K562 (cell line): ENCODE measurements around the gene CCDC88C. TPM values are rescaled to one million over a fixed set of nuclear protein-coding genes. Genes with fewer than 3 reads are reported as not detected.

Source experiments
- ATAC-seq: fragments of 200-7000 bp; cut with Tn5 transposase; 3 replicates; pipeline ENCODE4 v1.9.1; 2020; ENCODE audit warnings: moderate library complexity
- BruUV-seq: library from RNA; stranded (reverse); fragments of 400-500 nt; replicated peaks from 2 replicates; lab custom pipeline; 2021; lab: Mats Ljungman, UMichigan
- CTCF ChIA-PET: fragments of 300-600 bp; formaldehyde crosslinking; extraction: SDS; loops from one replicate; lab custom pipeline; 2021; ENCODE audit warnings: low intra/inter-chr PET ratio; lab: Yijun Ruan, JAX
- POLR2A ChIA-PET: fragments of 300-600, 350-650 bp; sonication (Branson Sonifier 250); formaldehyde crosslinking; extraction: SDS; loops from one replicate; lab custom pipeline; 2021; ENCODE audit warnings: antibody characterized with exemption, inconsistent platforms; lab: Yijun Ruan, JAX
- DNase-seq, 4 experiments: peaks; one replicate each; pipeline versions ENCODE4 v3.0.0 to v3.0.0-alpha.2; 2011 to 2018; ENCODE audit warnings: low spot score in 3 of 4, mixed read lengths in 3 of 4; ENCODE audit errors: extremely low read depth in 1 of 4
- FAIRE-seq: peaks from 2 replicates; lab custom pipeline; 2011; peaks lifted over from hg19 to GRCh38; lab: Jason Lieb, UNC
- H2AFZ ChIP-seq: 2 replicates; pipeline ENCODE4 v1.6.0; 2011; ENCODE audit warnings: low read depth, low read length, control low read depth, inconsistent platforms
- H3K27ac ChIP-seq: fragments of 200-600 bp; 3 replicates; pipeline ENCODE4 v1.8.0; 2011; ENCODE audit warnings: low read depth, mild to moderate bottlenecking, control low read depth, inconsistent platforms, low read length, moderate library complexity, mixed read lengths; ENCODE audit errors: extremely low read depth
- H3K27me3 ChIP-seq, 2 experiments: fragments of 300-600 bp in 1 of 2; 2 replicates in 1 of 2; 3 replicates in 1 of 2; pipeline versions ENCODE4 v1.6.0 to v1.8.0; 2011; ENCODE audit warnings: inconsistent platforms in 2 of 2, low read length in 2 of 2, mild to moderate bottlenecking in 1 of 2, mixed read lengths in 1 of 2, moderate library complexity in 1 of 2; ENCODE audit not compliant: control insufficient read depth in 2 of 2, insufficient read depth in 2 of 2
- H3K36me3 ChIP-seq: fragments of 300-600 bp; 3 replicates; pipeline ENCODE4 v1.8.0; 2011; ENCODE audit warnings: mild to moderate bottlenecking, low read length, inconsistent platforms; ENCODE audit not compliant: control insufficient read depth, insufficient read depth
- H3K4me1 ChIP-seq, 2 experiments: fragments of 200-600 bp in 1 of 2; replicated peaks in 1 of 2; 2 replicates in 1 of 2; 3 replicates in 1 of 2; pipeline versions ENCODE4 v1.5.1 to v1.8.0; 2011; ENCODE audit warnings: inconsistent platforms in 2 of 2, low read length in 2 of 2, mild to moderate bottlenecking in 1 of 2, mixed read lengths in 1 of 2, moderate library complexity in 1 of 2; ENCODE audit not compliant: control insufficient read depth in 2 of 2, insufficient read depth in 2 of 2
- H3K4me2 ChIP-seq: 2 replicates; pipeline ENCODE4 v1.6.1; 2011; ENCODE audit warnings: low read length, control low read depth, inconsistent platforms, mixed read lengths; ENCODE audit not compliant: insufficient read depth
- H3K4me3 ChIP-seq: fragments of 200-600 bp; sonication (generic), shearing (Covaris generic); 2 replicates; pipeline ENCODE4 v1.5.1; 2016; ENCODE audit warnings: control low read depth, inconsistent platforms
- H3K79me2 ChIP-seq: fragments of 200-600 bp; 3 replicates; pipeline ENCODE4 v1.8.0; 2011; ENCODE audit warnings: low read length, inconsistent platforms; ENCODE audit not compliant: control insufficient read depth, insufficient read depth
- H3K9ac ChIP-seq, 2 experiments: 2 replicates each; pipeline versions ENCODE4 v1.6.0 to v1.6.1; 2011; ENCODE audit warnings: low read depth in 2 of 2, low read length in 2 of 2, control low read depth in 1 of 2, inconsistent platforms in 1 of 2, mild to moderate bottlenecking in 1 of 2, mixed read lengths in 1 of 2; ENCODE audit not compliant: insufficient read depth in 1 of 2
- H3K9me1 ChIP-seq: one replicate; pipeline ENCODE4 v1.6.0; 2011; ENCODE audit warnings: inconsistent platforms, mild to moderate bottlenecking, low read length, moderate library complexity; ENCODE audit not compliant: control insufficient read depth, insufficient read depth
- H3K9me3 ChIP-seq: replicated peaks from 2 replicates; pipeline ENCODE4 v1.5.1; 2011; ENCODE audit warnings: low read depth, low read length, inconsistent platforms; ENCODE audit not compliant: control insufficient read depth, insufficient read depth
- H4K20me1 ChIP-seq: replicated peaks from 2 replicates; pipeline ENCODE4 v1.6.1; 2011; ENCODE audit warnings: low read length, inconsistent platforms, mixed read lengths; ENCODE audit not compliant: control insufficient read depth, insufficient read depth
- CTBP1 ChIP-seq: fragments of 450-650 bp; IDR thresholded peaks from 2 replicates; pipeline ENCODE4 v1.6.1; 2016; ENCODE audit warnings: borderline replicate concordance
- ETS2 ChIP-seq: IDR thresholded peaks from 2 replicates; pipeline ENCODE4 v1.6.1; 2016; ENCODE audit warnings: borderline replicate concordance, missing genetic modification characterization, mild to moderate bottlenecking, moderate library complexity, missing compliant biosample characterization; ENCODE audit not compliant: poor library complexity, severe bottlenecking
- MCM3 ChIP-seq: fragments of 450-650 bp; IDR thresholded peaks from 2 replicates; pipeline ENCODE4 v1.6.1; 2016
- POLR2H ChIP-seq: IDR thresholded peaks from 2 replicates; pipeline ENCODE4 v1.6.1; 2016; ENCODE audit warnings: missing genetic modification characterization, low read depth, mild to moderate bottlenecking, control low read depth, missing compliant biosample characterization, moderate library complexity
- SMAD1 ChIP-seq: fragments of 150-350 bp; IDR thresholded peaks from 2 replicates; pipeline ENCODE4 v1.6.1; 2014; ENCODE audit warnings: low read length, low read depth; ENCODE audit not compliant: partially characterized antibody
- SREBF2 ChIP-seq: sonication (generic); formaldehyde crosslinking; IDR thresholded peaks from 2 replicates; pipeline ENCODE4 v1.4.0; 2020; ENCODE audit warnings: mild to moderate bottlenecking, missing genetic modification reagents
- ZNF551 ChIP-seq: fragments of 250-450 bp; sonication (Bioruptor Pico); IDR thresholded peaks from 2 replicates; pipeline ENCODE4 v1.5.0; 2021; ENCODE audit warnings: mild to moderate bottlenecking, moderate library complexity
- WGBS: fragments of 100-300 bp; shearing (Covaris generic); methylation state at CpG from one replicate; pipeline ENCODE4 v1.1.6; 2016; ENCODE audit warnings: low coverage, mixed read lengths; ENCODE audit not compliant: insufficient coverage; ENCODE audit errors: missing lambda C conversion rate; 5-methylcytosine and 5-hydroxymethylcytosine counted together
- in situ Hi-C: fragments of 300-500 bp; cut with MboI; formaldehyde crosslinking; loops from 4 replicates; pipeline ENCODE4 v1.15.0; 2018; ENCODE audit warnings: inconsistent platforms, mixed read lengths
- intact Hi-C: fragments of 100-400 bp; cut with micrococcal nuclease; formaldehyde crosslinking; loops from 2 replicates; pipeline ENCODE4 v1.14.2; 2022
- polyA plus RNA-seq, 8 experiments: library from polyadenylated mRNA; depleted of rRNA in 4 of 8; stranded (reverse) in 5 of 8; unstranded in 3 of 8; fragments of >200 nt; fragmentation: Nextera tagmentation in 2 of 8; fragmentation: Illumina TruSeq in 1 of 8; extraction: Ambion mirVana in 2 of 8; extraction: Trizol in 1 of 8; gene quantifications; 2 replicates each; pipeline versions ENCODE4 v1.2.1 to v1.2.3, GENCODE V29; 2011 to 2014; ENCODE audit warnings: inconsistent platforms in 1 of 8, missing spikeins in 1 of 8
- total RNA-seq, 7 experiments: library from RNA; depleted of rRNA in 6 of 7; stranded (reverse); fragments of >200 nt in 6 of 7; fragmentation: Illumina TruSeq in 2 of 7; extraction: Trizol in 2 of 7; gene quantifications; 2 replicates each; pipeline versions ENCODE4 v1.2.1 to v1.2.3, GENCODE V29; 2011 to 2021; ENCODE audit warnings: low replicate concordance in 1 of 7
- TF ChIP-seq, protein P1 (sequence below), 3 experiments: fragments of 200-800 bp in 1 of 3; fragments of 250-450 bp in 1 of 3; fragments of 450-650 bp in 1 of 3; sonication (Bioruptor Pico) in 1 of 3; sonication (Bioruptor generic) in 1 of 3; formaldehyde crosslinking in 1 of 3; IDR thresholded peaks; 2 replicates each; pipeline versions ENCODE4 v1.6.1 to v1.8.0; 2016 to 2022; ENCODE audit warnings: mild to moderate bottlenecking in 2 of 3, missing genetic modification characterization in 2 of 3, missing compliant biosample characterization in 1 of 3, moderate library complexity in 1 of 3

Gene CCDC88C
- total and polyA plus RNA-seq, 9 of the 15 experiments (the other 6 are each of a cell fraction or from before 2014, with no cell fraction given) = 0.62 to 22.5 (median 10.7) TPM

DNA sequence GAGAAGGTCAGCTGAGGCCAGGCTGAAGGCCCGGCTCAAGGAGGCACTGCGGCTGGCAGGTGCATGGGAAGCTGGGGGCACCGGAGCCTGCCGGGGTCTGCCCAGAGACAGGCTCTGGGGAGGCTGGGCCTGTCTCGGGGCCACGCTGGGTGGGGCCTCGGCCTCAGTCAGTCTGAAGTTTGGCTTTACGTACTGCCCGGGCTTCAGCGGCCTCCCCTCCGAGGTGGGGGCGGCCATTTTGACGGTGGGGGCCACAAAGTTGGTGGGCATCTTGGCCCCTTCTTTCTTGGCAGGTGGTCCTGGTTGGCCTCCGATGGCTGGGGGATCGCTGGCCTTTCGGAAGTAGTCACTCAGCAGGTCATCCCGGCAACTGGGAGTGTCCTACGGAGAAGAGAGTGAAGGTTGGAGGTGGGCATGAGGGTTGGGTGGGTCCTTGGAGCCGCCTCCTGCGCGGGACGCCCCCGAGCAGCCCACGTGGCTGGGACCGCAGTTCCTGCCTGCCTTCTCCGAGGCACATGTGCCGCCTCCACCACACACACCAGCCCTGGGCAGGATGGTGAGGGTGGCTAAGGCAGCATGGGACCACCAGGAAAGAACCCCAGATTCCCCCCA is 144.2 kb downstream of the CCDC88C start:
- peaks cover 12 to 16% of the 10 kb centered on the region in 2 experiments for H3K4me1 ChIP-seq
- no peaks in the 10 kb centered on the region for H3K79me2 ChIP-seq
- no peaks in the 10 kb centered on the region for H3K9me3 ChIP-seq
- no peak overlapping the region for H3K9ac ChIP-seq
- WGBS = 98% methylated on average over 11 of the region's 27 CpGs
- DNase-seq (no peak), ATAC-seq (no peak), FAIRE-seq (no peak)
- ChIA-PET CTCF (no interaction called here), POLR2A (no interaction called here)
- H2AFZ ChIP-seq = no peak overlapping the region
- BruUV-seq = no TSS peak
- no peak for TF ChIP-seq POLR2H (tag)
- TF ChIP-seq SMAD1 = no peak
- TF ChIP-seq, protein P1, sequence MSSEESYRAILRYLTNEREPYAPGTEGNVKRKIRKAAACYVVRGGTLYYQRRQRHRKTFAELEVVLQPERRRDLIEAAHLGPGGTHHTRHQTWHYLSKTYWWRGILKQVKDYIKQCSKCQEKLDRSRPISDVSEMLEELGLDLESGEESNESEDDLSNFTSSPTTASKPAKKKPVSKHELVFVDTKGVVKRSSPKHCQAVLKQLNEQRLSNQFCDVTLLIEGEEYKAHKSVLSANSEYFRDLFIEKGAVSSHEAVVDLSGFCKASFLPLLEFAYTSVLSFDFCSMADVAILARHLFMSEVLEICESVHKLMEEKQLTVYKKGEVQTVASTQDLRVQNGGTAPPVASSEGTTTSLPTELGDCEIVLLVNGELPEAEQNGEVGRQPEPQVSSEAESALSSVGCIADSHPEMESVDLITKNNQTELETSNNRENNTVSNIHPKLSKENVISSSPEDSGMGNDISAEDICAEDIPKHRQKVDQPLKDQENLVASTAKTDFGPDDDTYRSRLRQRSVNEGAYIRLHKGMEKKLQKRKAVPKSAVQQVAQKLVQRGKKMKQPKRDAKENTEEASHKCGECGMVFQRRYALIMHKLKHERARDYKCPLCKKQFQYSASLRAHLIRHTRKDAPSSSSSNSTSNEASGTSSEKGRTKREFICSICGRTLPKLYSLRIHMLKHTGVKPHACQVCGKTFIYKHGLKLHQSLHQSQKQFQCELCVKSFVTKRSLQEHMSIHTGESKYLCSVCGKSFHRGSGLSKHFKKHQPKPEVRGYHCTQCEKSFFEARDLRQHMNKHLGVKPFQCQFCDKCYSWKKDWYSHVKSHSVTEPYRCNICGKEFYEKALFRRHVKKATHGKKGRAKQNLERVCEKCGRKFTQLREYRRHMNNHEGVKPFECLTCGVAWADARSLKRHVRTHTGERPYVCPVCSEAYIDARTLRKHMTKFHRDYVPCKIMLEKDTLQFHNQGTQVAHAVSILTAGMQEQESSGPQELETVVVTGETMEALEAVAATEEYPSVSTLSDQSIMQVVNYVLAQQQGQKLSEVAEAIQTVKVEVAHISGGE (CRISPR knock-in tag; IDR thresholded peaks at IDR 0.05) = no peak
- no peak for TF ChIP-seq ETS2
- TF ChIP-seq CTBP1 = no peak
- TF ChIP-seq MCM3 = no peak
- TF ChIP-seq SREBF2 (CRISPR knock-in tag) = no peak
- TF ChIP-seq ZNF551 (CRISPR knock-in tag) = no peak
- intact Hi-C loops (no loop called here), in situ Hi-C loops (no loop called here)
- H3K27ac ChIP-seq = no peak overlapping the region
- no peaks in the 10 kb centered on the region for H3K27me3 ChIP-seq
- H4K20me1 ChIP-seq = no peaks in the 10 kb centered on the region
- no peak overlapping the region for H3K4me2 ChIP-seq
- peaks cover 29% of the 10 kb centered on the region for H3K36me3 ChIP-seq
- no peaks in the 10 kb centered on the region for H3K9me1 ChIP-seq
- H3K4me3 ChIP-seq = no peak overlapping the region
